ENCODE results near the gene HES1.

Gene HES1

DNA sequence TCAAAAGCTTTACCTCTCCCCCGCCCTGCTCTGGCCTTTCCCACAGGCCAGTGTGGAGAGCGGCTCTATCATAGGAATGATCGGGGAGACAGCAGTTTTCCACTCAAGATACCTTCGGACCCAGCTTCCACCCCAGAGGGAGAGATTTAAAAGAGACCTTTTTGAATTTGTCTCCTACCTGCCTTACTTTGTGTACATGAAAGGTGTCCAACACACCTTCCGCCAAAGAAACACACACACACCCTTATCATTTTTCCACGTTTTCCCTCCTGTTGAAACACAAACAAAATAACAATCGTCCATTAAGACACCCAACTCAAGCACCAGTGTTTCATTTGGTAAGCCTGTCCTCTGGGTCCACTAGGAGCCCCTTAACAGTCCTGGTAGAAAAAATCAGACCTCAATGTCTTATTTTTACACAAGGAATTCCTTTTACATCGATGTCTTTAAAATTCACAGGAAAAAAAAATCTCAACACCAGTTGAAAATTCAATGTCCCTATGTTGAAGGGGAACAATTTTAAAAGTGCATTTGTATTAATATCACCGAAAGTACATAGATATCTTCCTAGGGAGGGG lies 4.0 kb downstream of the HES1 start:
- Histone ChIP-seq H3K4me2 (ENCODE audit: low read depth, low read length, poor library complexity, severe bottlenecking) (peak overlapping the region; percentile 97), H2AFZ (ENCODE audit: low read length) (no peak overlapping the region), H3F3A (ENCODE audit: low read depth) (peaks cover 32% of the 10 kb centered on the region), H3K36me3 (ENCODE audit: insufficient read depth, low read length) (no peaks in the 10 kb centered on the region), H3K9me2 (replicated peaks; ENCODE audit: low read depth, low read length) (no peaks in the 10 kb centered on the region), H4K20me1 (ENCODE audit: insufficient read depth, low read length, poor library complexity, severe bottlenecking) (no peaks in the 10 kb centered on the region), H3K4me1 (ENCODE audit: insufficient read depth, low read length, poor library complexity, severe bottlenecking) (peaks cover 58% of the 10 kb centered on the region), H3K4me3 (ENCODE audit: low read length, poor library complexity, severe bottlenecking) (peak overlapping the region; percentile 77), H3K9me3 (ENCODE audit: insufficient read depth, low read depth, low read length) (no peaks in the 10 kb centered on the region), H3K27me3 (ENCODE audit: insufficient read depth, low read length, poor library complexity, severe bottlenecking) (no peaks in the 10 kb centered on the region), H3K79me2 (ENCODE audit: insufficient read depth, low read length) (peaks cover 22% of the 10 kb centered on the region), H3K9ac (ENCODE audit: low read depth, low read length, poor library complexity, severe bottlenecking) (peak overlapping the region; percentile 88)
- no peak for TF ChIP-seq EZH2phosphoT487 (IDR thresholded peaks at IDR 0.05; ENCODE audit: borderline replicate concordance)
- TF ChIP-seq, protein P1, sequence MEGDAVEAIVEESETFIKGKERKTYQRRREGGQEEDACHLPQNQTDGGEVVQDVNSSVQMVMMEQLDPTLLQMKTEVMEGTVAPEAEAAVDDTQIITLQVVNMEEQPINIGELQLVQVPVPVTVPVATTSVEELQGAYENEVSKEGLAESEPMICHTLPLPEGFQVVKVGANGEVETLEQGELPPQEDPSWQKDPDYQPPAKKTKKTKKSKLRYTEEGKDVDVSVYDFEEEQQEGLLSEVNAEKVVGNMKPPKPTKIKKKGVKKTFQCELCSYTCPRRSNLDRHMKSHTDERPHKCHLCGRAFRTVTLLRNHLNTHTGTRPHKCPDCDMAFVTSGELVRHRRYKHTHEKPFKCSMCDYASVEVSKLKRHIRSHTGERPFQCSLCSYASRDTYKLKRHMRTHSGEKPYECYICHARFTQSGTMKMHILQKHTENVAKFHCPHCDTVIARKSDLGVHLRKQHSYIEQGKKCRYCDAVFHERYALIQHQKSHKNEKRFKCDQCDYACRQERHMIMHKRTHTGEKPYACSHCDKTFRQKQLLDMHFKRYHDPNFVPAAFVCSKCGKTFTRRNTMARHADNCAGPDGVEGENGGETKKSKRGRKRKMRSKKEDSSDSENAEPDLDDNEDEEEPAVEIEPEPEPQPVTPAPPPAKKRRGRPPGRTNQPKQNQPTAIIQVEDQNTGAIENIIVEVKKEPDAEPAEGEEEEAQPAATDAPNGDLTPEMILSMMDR (conservative IDR thresholded peaks at IDR 0.05; ENCODE audit: low read length): no peak

DNA sequence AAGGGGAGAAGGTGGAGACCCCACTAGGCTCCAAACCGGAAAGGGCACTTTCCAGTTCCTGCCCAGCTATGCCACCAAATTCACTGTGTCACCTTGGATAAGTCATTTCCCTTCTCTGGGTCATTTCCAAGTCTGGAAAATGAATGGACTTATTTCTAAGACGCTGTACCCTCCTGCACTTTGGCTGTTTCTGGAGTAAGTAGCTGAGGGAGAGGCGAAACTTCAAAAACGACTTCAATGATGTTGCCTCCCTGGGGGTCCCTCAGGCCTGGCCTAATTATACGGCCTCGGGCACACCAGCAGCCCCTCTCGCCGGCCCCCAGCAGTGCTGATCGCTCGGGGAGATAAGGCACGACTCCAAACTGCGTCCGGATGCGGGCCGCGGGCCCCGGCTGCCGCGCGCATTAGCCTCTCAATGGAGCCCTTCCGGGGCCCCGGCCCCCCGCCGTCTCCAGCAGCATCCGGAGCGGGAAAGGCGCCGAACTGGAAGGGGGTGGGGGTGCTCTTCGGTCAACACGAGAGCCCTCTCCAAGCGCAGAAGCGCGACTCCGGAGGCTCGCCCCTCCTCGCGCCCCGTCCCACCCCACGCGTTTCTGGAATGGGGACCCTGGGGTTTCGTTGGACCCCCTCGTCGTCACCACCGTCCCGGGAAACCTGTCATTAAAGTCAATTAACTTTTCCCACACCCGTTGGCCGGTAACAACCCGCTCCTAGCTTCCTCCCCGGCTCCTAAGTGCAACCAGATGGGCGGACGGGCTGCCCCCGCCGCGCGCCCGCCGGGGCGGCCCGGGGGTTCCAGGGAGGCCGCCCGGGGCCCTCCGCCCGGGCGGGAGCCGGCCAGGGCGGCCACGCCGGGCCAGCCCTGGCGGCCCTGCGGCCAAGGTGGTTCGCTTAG lies 4.8 kb downstream of the HES1 start:
- peak overlapping the region; percentile 88 for H3K9ac ChIP-seq (ENCODE audit: low read depth, low read length, poor library complexity, severe bottlenecking)
- H2AFZ ChIP-seq (ENCODE audit: low read length): peak overlapping the region; percentile 38; the same call in 1 of the 2 replicates
- H4K20me1 ChIP-seq (ENCODE audit: insufficient read depth, low read length, poor library complexity, severe bottlenecking): no peaks in the 10 kb centered on the region
- H3K4me2 ChIP-seq (ENCODE audit: low read depth, low read length, poor library complexity, severe bottlenecking): peak overlapping the region; percentile 97
- H3K4me3 ChIP-seq (ENCODE audit: low read length, poor library complexity, severe bottlenecking): peak overlapping the region; percentile 77
- no peaks in the 10 kb centered on the region for H3K9me3 ChIP-seq (ENCODE audit: insufficient read depth, low read depth, low read length)
- no peak for TF ChIP-seq EZH2phosphoT487 (IDR thresholded peaks at IDR 0.05; ENCODE audit: borderline replicate concordance)
- TF ChIP-seq, protein P1 (conservative IDR thresholded peaks at IDR 0.05; ENCODE audit: low read length): no peak
- no peaks in the 10 kb centered on the region for H3K9me2 ChIP-seq (replicated peaks; ENCODE audit: low read depth, low read length)
- H3K36me3 ChIP-seq (ENCODE audit: insufficient read depth, low read length): no peaks in the 10 kb centered on the region
- no peaks in the 10 kb centered on the region for H3K27me3 ChIP-seq (ENCODE audit: insufficient read depth, low read length, poor library complexity, severe bottlenecking)
- peaks cover 52% of the 10 kb centered on the region for H3K4me1 ChIP-seq (ENCODE audit: insufficient read depth, low read length, poor library complexity, severe bottlenecking)
- H3K79me2 ChIP-seq (ENCODE audit: insufficient read depth, low read length): peaks cover 22% of the 10 kb centered on the region
- peaks cover 32% of the 10 kb centered on the region for H3F3A ChIP-seq (ENCODE audit: low read depth)

DNA sequence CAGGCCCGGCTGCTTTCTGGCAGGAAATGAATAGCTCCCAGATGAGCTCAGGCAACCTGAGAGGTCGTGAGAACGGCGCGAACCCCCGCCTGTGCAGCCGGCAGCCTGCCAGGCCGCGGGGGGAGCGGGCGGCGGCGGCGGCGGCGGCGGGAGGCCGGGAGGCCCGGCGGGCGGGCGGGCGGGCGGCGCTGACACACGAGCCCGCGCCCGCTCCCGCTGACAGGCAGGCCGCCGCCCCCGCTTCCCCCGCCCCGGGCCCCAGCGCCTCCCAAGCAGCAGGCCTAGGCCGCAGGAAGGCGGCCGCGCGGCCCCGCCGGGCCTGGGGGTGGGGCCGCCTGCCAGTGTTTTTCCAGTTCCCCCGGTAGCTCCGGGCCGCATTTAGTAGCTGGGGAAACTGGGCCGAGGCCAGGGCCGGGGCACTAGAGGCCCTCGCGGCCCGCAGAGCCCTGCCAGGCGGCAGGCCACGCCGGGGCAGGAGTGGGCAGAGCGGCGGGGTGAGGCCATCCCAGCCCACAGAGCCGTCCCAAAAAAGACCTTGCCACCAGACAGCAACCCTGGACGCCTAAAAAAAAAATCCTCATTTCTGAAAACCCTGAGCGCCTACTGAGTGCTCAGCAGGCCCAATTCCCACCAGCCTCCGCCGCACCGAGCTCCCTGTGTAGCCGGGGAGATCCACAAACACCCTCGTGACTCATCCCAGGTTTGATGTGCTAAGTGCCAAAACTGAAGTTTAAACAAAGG lies 5.6 kb downstream of the HES1 start:
- peaks cover 15% of the 10 kb centered on the region for H3K79me2 ChIP-seq (ENCODE audit: insufficient read depth, low read length)
- no peaks in the 10 kb centered on the region for H3K27me3 ChIP-seq (ENCODE audit: insufficient read depth, low read length, poor library complexity, severe bottlenecking)
- H2AFZ ChIP-seq (ENCODE audit: low read length): peak overlapping the region; percentile 47
- H3K36me3 ChIP-seq (ENCODE audit: insufficient read depth, low read length): no peaks in the 10 kb centered on the region
- peak overlapping the region; percentile 84 for H3K9ac ChIP-seq (ENCODE audit: low read depth, low read length, poor library complexity, severe bottlenecking)
- TF ChIP-seq, protein P1 (conservative IDR thresholded peaks at IDR 0.05; ENCODE audit: low read length): no peak
- no peak for TF ChIP-seq EZH2phosphoT487 (IDR thresholded peaks at IDR 0.05; ENCODE audit: borderline replicate concordance)
- peaks cover 48% of the 10 kb centered on the region for H3K4me1 ChIP-seq (ENCODE audit: insufficient read depth, low read length, poor library complexity, severe bottlenecking)
- H4K20me1 ChIP-seq (ENCODE audit: insufficient read depth, low read length, poor library complexity, severe bottlenecking): no peaks in the 10 kb centered on the region
- H3K4me2 ChIP-seq (ENCODE audit: low read depth, low read length, poor library complexity, severe bottlenecking): peak overlapping the region; percentile 97
- H3F3A ChIP-seq (ENCODE audit: low read depth): peaks cover 27% of the 10 kb centered on the region
- no peaks in the 10 kb centered on the region for H3K9me3 ChIP-seq (ENCODE audit: insufficient read depth, low read depth, low read length)
- no peaks in the 10 kb centered on the region for H3K9me2 ChIP-seq (replicated peaks; ENCODE audit: low read depth, low read length)
- peak overlapping the region; percentile 77 for H3K4me3 ChIP-seq (ENCODE audit: low read length, poor library complexity, severe bottlenecking)
